Activated T-helper 17 cell treated with anti-CD3 and anti-CD28 coated beads, Interleukin-2, amount 50 U/mL, for 72 hours (primary cell): ENCODE results near the gene ZNF205. TPM values are rescaled to one million over a fixed set of nuclear protein-coding genes. Genes with fewer than 3 reads are reported as not detected.
"Not testable (repeated sequence)": the region's sequence is repeated elsewhere in the genome, so short reads cannot be mapped to it uniquely, and the experiment has no call there.

Experiments
- ATAC-seq: fragments of 150-1000 bp; cut with Tn5 transposase; replicated peaks from 2 replicates; pipeline ENCODE4 v1.10.0; 2021; ENCODE audit warnings: mild to moderate bottlenecking, moderate library complexity
- H3K27ac Mint-ChIP-seq: one replicate; pipeline ENCODE4 v1.8.0; 2022; ENCODE audit warnings: mixed read lengths
- H3K27me3 Mint-ChIP-seq: one replicate; pipeline ENCODE4 v1.8.0; 2022; ENCODE audit warnings: mixed read lengths
- H3K36me3 Mint-ChIP-seq: one replicate; pipeline ENCODE4 v1.8.0; 2022; ENCODE audit warnings: low read depth, mild to moderate bottlenecking, mixed read lengths
- H3K4me1 Mint-ChIP-seq: one replicate; pipeline ENCODE4 v1.8.0; 2022; ENCODE audit warnings: mixed read lengths
- H3K4me3 Mint-ChIP-seq: one replicate; pipeline ENCODE4 v1.8.0; 2022; ENCODE audit warnings: mild to moderate bottlenecking, mixed read lengths
- H3K9me3 Mint-ChIP-seq: one replicate; pipeline ENCODE4 v1.8.0; 2022; ENCODE audit warnings: mixed read lengths
- total RNA-seq, 2 donors: library from RNA; stranded (reverse); gene quantifications; one replicate each; pipeline ENCODE4 v1.2.3, GENCODE V29; 2022

ZNF205 gene
- total RNA-seq, 2 donors from 2014 or later = not detected

DNA sequence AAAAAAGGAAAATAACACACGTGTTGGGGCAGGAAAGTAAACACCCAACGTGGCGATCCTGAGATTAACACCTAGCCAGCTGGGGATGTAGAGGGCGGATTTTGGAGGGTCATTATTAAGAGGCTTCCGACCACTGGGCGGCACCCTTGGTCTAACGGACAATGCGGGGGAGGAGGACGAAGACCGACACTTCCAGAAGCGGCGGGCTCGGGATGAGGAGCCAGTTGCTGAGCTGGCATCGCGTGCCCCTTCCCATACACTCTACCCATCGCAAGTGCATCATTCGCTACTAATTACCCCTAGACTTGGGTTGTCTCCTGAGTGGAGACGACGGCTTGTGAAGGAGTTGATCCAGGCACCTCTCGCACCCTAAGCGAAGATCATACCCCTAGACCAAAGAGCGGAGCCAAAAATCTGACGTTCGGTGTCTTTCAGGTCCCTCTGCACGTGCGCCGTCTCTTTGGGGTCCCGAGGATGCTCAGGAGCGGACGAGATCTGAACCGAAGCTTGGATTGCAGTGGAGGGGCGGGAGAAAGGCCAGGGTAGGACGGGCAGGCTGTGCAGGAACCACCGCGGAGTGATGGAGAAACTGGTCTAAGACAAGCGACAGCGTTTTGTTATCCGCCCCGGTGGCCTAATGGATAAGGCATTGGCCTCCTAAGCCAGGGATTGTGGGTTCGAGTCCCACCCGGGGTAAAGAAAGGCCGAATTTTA, 40.0 kb downstream of the ZNF205 start:
- H3K9me3 Mint-ChIP-seq = no peaks in the 10 kb centered on the region
- peaks cover 23% of the 10 kb centered on the region for H3K36me3 Mint-ChIP-seq
- peak; percentile 46 for ATAC-seq
- H3K4me3 Mint-ChIP-seq = peak overlapping the region; percentile 77
- peak overlapping the region; percentile 99 for H3K27ac Mint-ChIP-seq
- H3K27me3 Mint-ChIP-seq = no peaks in the 10 kb centered on the region
- peaks cover 17% of the 10 kb centered on the region for H3K4me1 Mint-ChIP-seq

DNA sequence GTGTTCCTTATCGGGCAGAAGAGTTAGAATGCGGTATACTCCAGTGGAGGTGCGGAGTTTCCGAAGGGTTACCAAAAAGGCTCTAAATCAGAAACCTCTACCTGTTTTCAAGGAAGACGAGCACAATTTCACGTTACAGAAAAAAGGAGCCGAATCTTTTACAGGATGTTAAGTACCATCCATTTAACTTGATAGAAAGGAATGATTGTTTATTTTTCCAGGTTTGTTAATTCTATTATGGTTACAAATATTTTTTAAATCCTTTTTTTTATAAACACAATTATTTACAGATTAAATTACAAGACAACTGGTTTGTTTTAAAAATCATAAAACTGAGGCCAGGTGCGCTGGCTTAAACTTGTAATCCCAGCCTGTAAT, 40.6 kb downstream of the ZNF205 start:
- H3K9me3 Mint-ChIP-seq = peaks cover 3% of the 10 kb centered on the region
- H3K27ac Mint-ChIP-seq = peak overlapping the region; percentile 99
- ATAC-seq = no peak
- peaks cover 23% of the 10 kb centered on the region for H3K36me3 Mint-ChIP-seq
- peaks cover 23% of the 10 kb centered on the region for H3K4me1 Mint-ChIP-seq
- H3K4me3 Mint-ChIP-seq = peak overlapping the region; percentile 77
- no peaks in the 10 kb centered on the region for H3K27me3 Mint-ChIP-seq

- Mint-ChIP-seq H3K27ac (no peak overlapping the region), H3K9me3 (peaks cover 3% of the 10 kb centered on the region), H3K4me1 (peaks cover 23% of the 10 kb centered on the region), H3K4me3 (no peak overlapping the region), H3K36me3 (peaks cover 34% of the 10 kb centered on the region), H3K27me3 (no peaks in the 10 kb centered on the region)
- no peak for ATAC-seq
Observed at GRCh38 chr16:3155181-3155580, 42.8 kb downstream of the ZNF205 start.

GRCh38 chr16:3155972-3156371, 43.6 kb downstream of the ZNF205 start:
- H3K27me3 Mint-ChIP-seq = no peaks in the 10 kb centered on the region
- no peak overlapping the region for H3K27ac Mint-ChIP-seq
- H3K4me1 Mint-ChIP-seq = peaks cover 17% of the 10 kb centered on the region
- peaks cover 26% of the 10 kb centered on the region for H3K36me3 Mint-ChIP-seq
- no peak for ATAC-seq
- H3K4me3 Mint-ChIP-seq = no peak overlapping the region
- peaks cover 3% of the 10 kb centered on the region for H3K9me3 Mint-ChIP-seq

- no peaks in the 10 kb centered on the region for H3K27me3 Mint-ChIP-seq
- peaks cover 17% of the 10 kb centered on the region for H3K36me3 Mint-ChIP-seq
- ATAC-seq = no peak
- H3K4me3 Mint-ChIP-seq = peak overlapping the region; percentile 93
- H3K4me1 Mint-ChIP-seq = peaks cover 14% of the 10 kb centered on the region
- H3K27ac Mint-ChIP-seq = peak overlapping the region; percentile 88
- H3K9me3 Mint-ChIP-seq = peaks cover 3% of the 10 kb centered on the region
Observed at GRCh38 chr16:3157229-3158025, 45.0 kb downstream of the ZNF205 start.

- H3K27ac Mint-ChIP-seq = peak overlapping the region; percentile 88
- peaks cover 12% of the 10 kb centered on the region for H3K36me3 Mint-ChIP-seq
- H3K27me3 Mint-ChIP-seq = no peaks in the 10 kb centered on the region
- H3K4me3 Mint-ChIP-seq = peak overlapping the region; percentile 93
- ATAC-seq = peak; percentile 18
- H3K9me3 Mint-ChIP-seq = peaks cover 3% of the 10 kb centered on the region
- H3K4me1 Mint-ChIP-seq = peaks cover 9% of the 10 kb centered on the region
Observed at GRCh38 chr16:3158026-3158509, 45.7 kb downstream of the ZNF205 start.

GRCh38 chr16:3158510-3159314, 46.3 kb downstream of the ZNF205 start:
- H3K36me3 Mint-ChIP-seq = peaks cover 12% of the 10 kb centered on the region
- H3K27ac Mint-ChIP-seq = peak overlapping the region; percentile 94
- H3K4me1 Mint-ChIP-seq = peaks cover 9% of the 10 kb centered on the region
- peak; percentile 75 for ATAC-seq
- H3K9me3 Mint-ChIP-seq = peaks cover 3% of the 10 kb centered on the region
- no peaks in the 10 kb centered on the region for H3K27me3 Mint-ChIP-seq
- peak overlapping the region; percentile 93 for H3K4me3 Mint-ChIP-seq

GRCh38 chr16:3161235-3162018, 49.0 kb downstream of the ZNF205 start:
- no peaks in the 10 kb centered on the region for H3K27me3 Mint-ChIP-seq
- no peak overlapping the region for H3K4me3 Mint-ChIP-seq
- H3K9me3 Mint-ChIP-seq = peaks cover 3% of the 10 kb centered on the region

GRCh38 chr16:3164121-3164991, 52.0 kb downstream of the ZNF205 start:
- Mint-ChIP-seq H3K9me3 (no peaks in the 10 kb centered on the region), H3K27me3 (no peaks in the 10 kb centered on the region), H3K36me3 (peaks cover 2% of the 10 kb centered on the region), H3K4me1 (peaks cover 5% of the 10 kb centered on the region), H3K27ac (no peak overlapping the region), H3K4me3 (no peak overlapping the region)
- ATAC-seq = no peak

More at GRCh38 chr16:3161235-3162018, 49.0 kb downstream of the ZNF205 start:
- no peak for ATAC-seq
- Mint-ChIP-seq H3K4me1 (peaks cover 14% of the 10 kb centered on the region), H3K27ac (no peak overlapping the region), H3K36me3 (peaks cover 12% of the 10 kb centered on the region)

GRCh38 chr16:3165111-3165822, 52.9 kb downstream of the ZNF205 start:
- ATAC-seq = peak; percentile 66
- peak overlapping the region; percentile 88 for H3K27ac Mint-ChIP-seq
- H3K9me3 Mint-ChIP-seq = no peaks in the 10 kb centered on the region
- peaks cover 5% of the 10 kb centered on the region for H3K4me1 Mint-ChIP-seq
- no peaks in the 10 kb centered on the region for H3K27me3 Mint-ChIP-seq
- H3K4me3 Mint-ChIP-seq = peak overlapping the region; percentile 81
- no peaks in the 10 kb centered on the region for H3K36me3 Mint-ChIP-seq

- ATAC-seq = no peak
- Mint-ChIP-seq H3K36me3 (peaks cover 4% of the 10 kb centered on the region), H3K4me3 (no peak overlapping the region), H3K27me3 (no peaks in the 10 kb centered on the region), H3K4me1 (peaks cover 11% of the 10 kb centered on the region), H3K9me3 (no peaks in the 10 kb centered on the region), H3K27ac (no peak overlapping the region)
Observed at GRCh38 chr16:3166505-3166886, 54.1 kb downstream of the ZNF205 start.

DNA sequence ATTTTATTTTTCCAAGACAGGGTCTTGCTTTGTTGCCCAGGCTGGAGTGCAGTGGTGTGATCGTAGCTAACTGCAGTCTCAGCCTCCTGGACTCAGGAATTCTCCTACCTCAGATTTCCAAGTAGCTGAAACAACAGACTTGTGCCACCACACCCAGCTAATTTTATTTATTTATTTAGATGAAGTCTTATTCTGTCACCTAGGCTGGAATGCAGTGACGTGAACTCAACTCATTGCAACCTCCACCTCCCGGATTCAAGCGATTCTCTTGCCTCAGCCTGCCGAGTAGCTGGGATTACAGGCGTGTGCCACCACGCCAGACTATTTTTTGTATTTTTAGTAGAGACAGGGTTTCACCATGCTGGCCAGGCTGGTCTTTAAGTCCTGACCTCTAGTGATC, 56.3 kb downstream of the ZNF205 start:
- H3K27ac Mint-ChIP-seq, H3K36me3 Mint-ChIP-seq, H3K4me3 Mint-ChIP-seq, ATAC-seq, H3K27me3 Mint-ChIP-seq, H3K9me3 Mint-ChIP-seq: not testable (repeated sequence)
- H3K4me1 Mint-ChIP-seq = peaks cover 23% of the 10 kb centered on the region
